Left colon (tissue), 2 donors: ENCODE data around the gene MYOG. TPM values are rescaled to one million over a fixed set of nuclear protein-coding genes. Genes with fewer than 3 reads are reported as not detected.

ENCODE experiments used
- ATAC-seq: fragments of 200-7000 bp; cut with Tn5 transposase; one replicate; pipeline ENCODE4 v1.9.1; 2020; ENCODE audit warnings: mild to moderate bottlenecking, moderate library complexity
- DNase-seq, 2 donors: peaks; one replicate each; pipeline ENCODE4 v3.0.0-alpha.2; 2020
- intact Hi-C, 2 donors: fragments of 100-400 bp; cut with DNase I in 1 of 2; cut with micrococcal nuclease in 1 of 2; formaldehyde crosslinking; loops; one replicate each; pipeline versions ENCODE4 v1.11.2 to v1.14.0; 2022; cut with DNase I, micrococcal nuclease
- total RNA-seq, 2 donors: library from RNA; stranded (reverse); fragmentation: NEBNext Ultra II Directional; extraction: Animal tissue kit (Norgen Biotek cat#: 25700); gene quantifications; one replicate each; pipeline ENCODE4 v1.2.1, GENCODE V29; 2021
- donor health status: DM: no; HTN: no; CAD: no.
- donor health status: DM: yes; HTN: yes; CAD: no.

Gene MYOG
- total RNA-seq, 2 donors from 2014 or later: not detected

- intact Hi-C loops: no loop called here
- DNase-seq (peak in 1 of 2 donors; percentile 8), ATAC-seq (no peak)
These were observed 7.9 kb downstream of the MYOG start for GRCh38 chr1:203077956-203078355.

DNA sequence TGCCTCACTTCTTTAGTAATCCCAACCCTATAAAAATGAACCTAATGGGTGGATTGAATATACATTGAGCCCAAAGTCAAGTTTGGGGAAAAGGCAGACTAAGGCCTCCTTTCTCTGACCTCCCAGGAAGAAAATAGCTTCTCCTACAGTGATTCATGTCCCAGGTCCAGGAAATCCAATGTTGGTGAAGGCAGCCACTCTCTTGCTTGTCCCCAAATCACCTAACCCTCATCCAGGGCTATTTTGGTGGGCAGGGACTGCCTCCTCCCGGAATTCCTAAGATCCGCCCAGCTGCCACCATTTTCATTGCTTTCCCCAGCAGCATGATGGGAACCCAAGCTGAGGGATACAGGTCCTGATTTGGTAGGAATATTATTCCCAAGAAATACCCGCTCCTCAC, 8.4 kb downstream of the MYOG start:
- no peak for ATAC-seq
- intact Hi-C loops: no loop called here
- DNase-seq: peak in 1 of 2 donors; percentile 2

DNA sequence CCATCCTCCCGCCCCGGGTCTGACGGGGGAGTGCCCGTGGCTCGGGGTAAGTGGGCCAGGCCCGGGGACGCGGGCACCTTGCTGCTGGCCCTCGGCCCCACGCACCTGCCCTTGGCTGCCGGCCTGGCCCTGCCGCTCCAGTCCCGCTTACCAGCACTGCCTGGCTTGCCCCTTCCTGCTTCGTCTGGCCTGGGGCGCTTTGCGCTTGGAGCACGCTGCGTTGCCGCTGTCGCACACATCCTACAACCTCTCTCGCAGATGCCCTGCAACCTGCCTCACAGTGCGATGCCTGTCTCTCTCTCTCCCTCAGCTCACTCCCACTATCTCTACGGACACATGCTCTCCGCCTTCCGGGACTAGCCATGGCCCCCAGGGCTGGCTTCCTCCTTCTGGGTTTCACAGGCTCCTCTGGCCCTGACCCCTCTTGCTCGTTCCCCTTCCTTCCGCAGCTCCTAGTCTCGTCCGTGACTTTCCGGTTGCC, 9.7 kb downstream of the MYOG start:
- intact Hi-C loops: no loop called here
- DNase-seq (peak in 1 of 2 donors; percentile 16), ATAC-seq (no peak)

- ATAC-seq (no peak), DNase-seq (no peak)
- intact Hi-C loops: no loop called here
These were observed 10.4 kb downstream of the MYOG start for GRCh38 chr1:203075236-203076030.

- intact Hi-C loops: no loop called here
- ATAC-seq (no peak), DNase-seq (no peak)
These were observed 11.2 kb downstream of the MYOG start for GRCh38 chr1:203074610-203075009.

DNA sequence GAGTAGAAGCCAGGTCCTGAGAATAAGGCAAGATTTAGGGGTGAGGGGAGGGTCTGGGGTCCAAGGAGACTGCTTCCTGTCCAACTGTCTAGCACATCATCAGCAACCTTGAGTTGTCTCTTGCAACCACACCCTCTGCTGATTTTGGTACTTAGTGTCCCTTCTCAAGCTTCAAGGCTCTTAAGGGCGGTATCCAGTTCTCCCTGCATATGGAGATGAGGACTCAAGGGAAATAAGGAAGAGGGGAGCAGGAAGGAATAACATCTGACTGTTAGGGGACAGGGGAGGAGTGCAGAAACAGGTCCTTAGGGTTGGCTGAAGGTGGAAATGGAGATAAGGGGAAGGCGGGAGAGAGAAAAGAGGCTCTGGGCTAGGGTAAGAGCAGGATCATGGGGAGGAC, 12.3 kb downstream of the MYOG start:
- ATAC-seq (no peak), DNase-seq (no peak)
- intact Hi-C loops: no loop called here

GRCh38 chr1:203072911-203073310, 12.9 kb downstream of the MYOG start:
- intact Hi-C loops: no loop called here
- DNase-seq: no peak

GRCh38 chr1:203072002-203072602, 13.7 kb downstream of the MYOG start:
- intact Hi-C loops: no loop called here
- no peak for DNase-seq
- ATAC-seq: no peak

More at GRCh38 chr1:203072911-203073310, 12.9 kb downstream of the MYOG start:
- ATAC-seq: no peak

GRCh38 chr1:203069030-203069747, 16.6 kb downstream of the MYOG start:
- no peak for DNase-seq
- no peak for ATAC-seq
- intact Hi-C loops: no loop called here

DNA sequence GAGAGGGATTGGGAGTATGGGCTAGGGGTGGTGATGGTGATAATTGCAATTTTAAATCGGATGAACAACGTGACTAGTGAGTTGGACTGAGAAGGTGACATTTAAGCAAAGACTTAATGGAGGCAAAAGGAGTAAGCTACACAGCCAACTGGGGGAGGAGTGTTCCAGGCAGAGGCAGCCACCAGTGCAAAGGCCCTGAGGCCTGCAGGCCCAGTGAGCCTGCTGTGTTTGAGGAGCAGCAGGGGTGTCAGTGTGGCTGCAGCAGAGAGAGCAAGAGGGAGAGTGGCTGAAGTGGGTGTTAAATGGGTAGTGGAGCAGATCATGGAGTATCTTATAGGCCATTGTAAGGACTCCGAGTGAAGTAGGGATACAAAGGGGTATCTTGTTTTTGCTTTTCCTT, 18.8 kb downstream of the MYOG start:
- no peak for DNase-seq
- intact Hi-C loops: no loop called here
- no peak for ATAC-seq

DNA sequence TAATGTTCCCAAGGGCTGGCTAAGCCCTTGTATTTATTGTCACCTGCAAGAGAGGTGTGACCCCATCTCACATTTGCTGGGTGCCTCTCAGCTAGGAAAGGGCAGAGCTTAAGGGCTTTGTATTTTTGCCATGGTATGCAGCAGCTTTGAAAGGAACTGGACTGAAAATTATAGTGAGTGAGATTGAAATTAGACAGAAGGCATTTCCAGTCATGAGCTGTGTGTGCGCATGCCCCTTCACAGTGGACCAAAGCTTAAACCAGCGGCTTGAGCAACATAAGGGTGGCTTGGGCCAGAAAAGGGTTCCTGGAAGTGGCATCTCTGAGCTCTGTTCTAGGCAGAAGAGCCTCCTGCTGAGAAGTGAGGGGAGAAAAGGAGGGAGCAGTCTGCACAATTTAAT, 19.8 kb downstream of the MYOG start:
- DNase-seq (no peak), ATAC-seq (no peak)
- intact Hi-C loops: no loop called here

GRCh38 chr1:203065191-203065590, 20.6 kb downstream of the MYOG start:
- no peak for DNase-seq
- ATAC-seq: no peak
- intact Hi-C loops: no loop called here

DNA sequence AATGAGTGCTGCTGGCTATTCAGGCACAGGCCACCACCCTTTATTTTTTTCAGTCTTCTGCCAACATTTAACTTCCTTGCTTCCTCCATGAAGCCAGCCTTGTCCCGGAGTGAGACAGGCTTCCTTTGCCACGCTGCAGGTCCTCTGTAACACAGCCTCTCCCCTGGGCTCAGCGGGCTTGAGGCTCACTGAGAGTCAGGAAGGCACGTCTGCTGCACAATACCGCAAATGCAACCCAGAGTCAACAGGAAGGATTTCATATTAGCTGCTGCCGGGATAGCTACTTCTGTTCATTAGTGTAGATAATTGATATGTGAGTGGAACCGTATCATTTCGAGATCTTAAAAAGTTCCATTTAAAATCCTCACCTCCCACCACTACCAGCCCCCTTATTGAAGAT, 22.5 kb downstream of the MYOG start:
- no peak for DNase-seq
- intact Hi-C loops: no loop called here
- ATAC-seq: no peak

- intact Hi-C loops: no loop called here
- DNase-seq (no peak), ATAC-seq (no peak)
These were observed 25.7 kb downstream of the MYOG start for GRCh38 chr1:203060115-203060514.

DNA sequence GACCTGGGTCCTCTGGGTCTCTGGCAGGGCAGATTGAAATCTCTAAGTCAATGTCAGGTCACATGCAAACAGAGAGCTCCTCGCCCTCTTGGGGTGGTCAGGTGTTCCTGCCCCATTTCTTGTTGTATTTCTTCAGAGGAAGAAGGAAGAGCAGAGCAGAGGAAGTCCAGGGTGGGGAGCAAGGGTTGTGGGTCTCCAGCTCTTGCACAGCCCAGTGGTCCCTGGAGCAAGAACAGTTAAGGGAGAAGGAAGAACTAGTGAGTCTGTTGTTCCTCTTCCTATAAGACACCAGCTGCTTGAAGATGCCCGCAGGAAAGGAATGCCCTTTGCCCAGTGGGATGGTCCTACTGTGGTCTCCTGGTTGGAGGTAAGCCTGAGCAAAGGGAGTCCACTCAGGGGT, 26.3 kb downstream of the MYOG start:
- ATAC-seq (no peak), DNase-seq (no peak)
- intact Hi-C loops: no loop called here

DNA sequence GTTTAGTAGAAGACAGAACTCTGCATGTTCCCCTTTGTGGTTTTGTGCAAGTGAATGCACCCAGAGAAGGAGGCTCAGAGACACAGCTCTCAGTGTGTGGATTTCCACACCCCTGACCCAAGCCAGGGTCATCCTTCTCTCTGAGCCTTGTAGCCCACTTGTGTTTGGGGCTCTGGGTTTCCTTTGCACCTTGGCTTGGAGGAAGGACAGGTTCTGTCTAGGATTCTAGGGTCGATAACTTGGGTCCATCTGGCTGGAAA, 27.2 kb downstream of the MYOG start:
- DNase-seq: no peak
- no peak for ATAC-seq
- intact Hi-C loops: no loop called here

GRCh38 chr1:203057911-203058675, 27.7 kb downstream of the MYOG start:
- DNase-seq (no peak), ATAC-seq (no peak)
- intact Hi-C loops: no loop called here

DNA sequence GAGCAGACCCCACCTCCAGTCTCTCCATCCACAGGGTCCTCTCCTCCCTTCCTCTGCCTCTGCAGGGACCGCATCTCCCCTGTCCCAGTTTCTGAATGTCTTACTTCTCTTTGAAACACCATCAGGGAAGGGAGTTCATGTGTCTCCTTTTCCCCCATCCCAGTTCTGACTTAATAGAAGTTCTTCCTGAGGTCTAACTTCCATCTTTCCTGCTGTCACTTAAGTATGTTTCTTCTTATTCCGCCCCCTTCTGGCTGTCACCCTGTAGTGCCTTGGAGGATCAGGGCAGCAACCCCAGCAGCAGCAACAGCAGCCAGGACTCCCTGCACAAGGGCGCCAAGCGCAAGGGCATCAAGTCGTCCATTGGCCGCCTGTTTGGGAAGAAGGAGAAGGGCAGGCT, 29.3 kb downstream of the MYOG start:
- DNase-seq: no peak
- no peak for ATAC-seq
- intact Hi-C loops: no loop called here

DNA sequence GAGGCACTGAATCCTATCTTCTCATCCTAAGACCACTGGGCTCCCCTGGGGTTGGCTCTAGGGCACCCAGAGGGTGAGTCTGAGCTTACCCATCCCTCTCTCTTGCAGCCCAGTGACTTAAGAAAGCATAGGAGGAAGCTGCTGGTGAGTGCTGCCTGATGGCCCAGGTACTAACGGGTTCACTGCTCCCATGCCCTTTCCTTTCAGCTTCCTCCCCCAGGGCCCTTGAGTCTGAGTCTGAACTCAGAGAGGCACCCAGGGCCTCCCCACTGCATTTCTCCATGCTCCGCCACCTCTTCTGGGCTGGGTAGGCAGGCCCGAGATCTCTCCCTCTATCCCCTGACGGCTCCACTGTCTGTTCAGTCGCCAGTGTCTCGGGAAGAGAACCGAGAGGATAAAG, 29.8 kb downstream of the MYOG start:
- intact Hi-C loops: no loop called here
- no peak for ATAC-seq
- DNase-seq: no peak
